ENCODE measurements around the gene FITM2.
"Not testable (repeated sequence)": the region's sequence is repeated elsewhere in the genome, so short reads cannot be mapped to it uniquely, and the experiment has no call there.

The FITM2 gene, protein sequence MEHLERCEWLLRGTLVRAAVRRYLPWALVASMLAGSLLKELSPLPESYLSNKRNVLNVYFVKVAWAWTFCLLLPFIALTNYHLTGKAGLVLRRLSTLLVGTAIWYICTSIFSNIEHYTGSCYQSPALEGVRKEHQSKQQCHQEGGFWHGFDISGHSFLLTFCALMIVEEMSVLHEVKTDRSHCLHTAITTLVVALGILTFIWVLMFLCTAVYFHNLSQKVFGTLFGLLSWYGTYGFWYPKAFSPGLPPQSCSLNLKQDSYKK

DNA sequence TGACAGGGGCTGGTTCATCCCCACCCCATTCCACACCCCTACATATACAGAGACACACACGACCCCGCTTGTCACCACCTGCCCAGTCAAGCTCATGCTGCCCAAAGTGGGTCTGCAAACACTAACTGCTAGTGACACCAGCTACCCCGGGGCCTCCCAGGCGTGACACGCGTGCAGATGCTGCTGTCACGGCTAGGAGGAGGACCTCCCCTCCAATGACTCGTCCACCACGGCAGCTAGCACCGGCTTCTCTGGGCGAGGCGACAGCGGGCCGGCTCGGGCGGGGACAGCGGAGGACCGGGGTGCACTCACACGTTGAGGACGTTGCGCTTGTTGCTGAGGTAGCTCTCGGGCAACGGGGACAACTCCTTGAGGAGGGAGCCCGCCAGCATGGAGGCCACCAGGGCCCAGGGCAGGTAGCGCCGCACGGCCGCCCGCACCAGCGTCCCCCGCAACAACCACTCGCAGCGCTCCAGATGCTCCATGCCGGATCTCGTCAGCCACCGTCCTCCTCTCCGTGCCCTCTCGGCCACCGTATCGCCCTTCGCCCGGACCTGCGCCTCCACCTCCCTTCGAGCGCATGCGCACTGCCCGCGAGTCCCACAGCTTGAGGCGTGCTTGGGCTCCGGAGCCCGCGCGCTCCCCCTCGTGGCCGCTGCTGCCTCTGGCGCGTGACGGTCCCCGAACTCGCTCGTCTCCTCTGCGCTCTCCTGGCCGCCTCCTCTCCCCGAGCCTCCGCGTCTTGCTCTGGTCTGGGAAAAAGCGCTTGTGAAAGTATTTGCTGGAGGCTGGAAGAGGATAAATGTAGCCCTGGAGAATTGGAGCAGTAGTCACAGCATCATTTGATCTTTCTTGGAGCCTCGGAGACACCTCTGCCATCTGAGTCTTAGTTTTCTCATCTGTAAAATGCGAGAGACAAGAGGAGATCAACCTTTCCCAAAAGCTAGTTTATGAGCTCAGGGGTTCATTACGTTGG, at the start of gene FITM2:
Gene FITM2, minus strand, starts transcription at position 539 of the 976 bp plus-strand sequence. Its CDS starts 54 bp downstream, at position 485.
- DNase-seq (ENCODE audit: low read depth in 2 of 2), result peak; percentile 93 to 97

DNA sequence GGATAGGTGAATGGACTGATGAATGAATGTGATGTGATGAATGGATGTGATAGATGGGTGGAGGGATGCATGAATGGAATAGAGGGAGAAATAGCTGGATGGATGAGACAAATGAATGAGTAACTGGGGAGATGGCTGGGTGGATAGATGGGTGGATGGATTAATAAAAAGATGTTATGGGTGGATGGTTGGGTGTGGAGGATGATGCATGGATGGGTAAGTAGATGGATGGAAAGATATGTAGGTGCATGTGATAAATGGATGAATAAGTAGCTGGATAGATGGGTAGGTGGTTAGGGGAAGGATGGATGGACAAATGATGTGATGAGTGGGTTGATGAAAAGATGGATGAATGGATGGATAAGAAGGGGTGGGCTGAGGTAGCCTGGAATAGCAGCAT, 49.2 kb upstream of the FITM2 start:
- no peak for DNase-seq (ENCODE audit: low read depth in 2 of 2)

DNA sequence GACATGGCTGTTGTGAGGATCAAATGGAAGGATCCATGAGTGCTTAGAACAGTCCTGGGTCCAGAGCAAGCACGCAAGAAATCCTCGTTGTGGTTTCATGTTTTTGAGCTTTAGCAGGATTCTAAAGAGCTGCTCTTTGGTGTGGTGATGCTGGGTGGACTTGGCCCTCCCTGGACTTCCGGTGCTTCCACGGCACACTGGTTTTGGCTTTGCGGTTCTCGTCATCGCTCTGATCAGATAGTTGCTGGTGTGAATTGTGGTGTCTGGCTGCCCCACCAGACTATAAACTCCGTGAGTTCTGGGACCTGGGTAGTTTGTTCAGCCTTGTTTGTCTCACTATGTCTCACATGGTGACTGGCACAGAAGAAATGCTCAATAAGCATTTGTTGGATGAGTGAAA, 47.8 kb upstream of the FITM2 start:
- no peak for DNase-seq (ENCODE audit: low read depth in 2 of 2)

DNA sequence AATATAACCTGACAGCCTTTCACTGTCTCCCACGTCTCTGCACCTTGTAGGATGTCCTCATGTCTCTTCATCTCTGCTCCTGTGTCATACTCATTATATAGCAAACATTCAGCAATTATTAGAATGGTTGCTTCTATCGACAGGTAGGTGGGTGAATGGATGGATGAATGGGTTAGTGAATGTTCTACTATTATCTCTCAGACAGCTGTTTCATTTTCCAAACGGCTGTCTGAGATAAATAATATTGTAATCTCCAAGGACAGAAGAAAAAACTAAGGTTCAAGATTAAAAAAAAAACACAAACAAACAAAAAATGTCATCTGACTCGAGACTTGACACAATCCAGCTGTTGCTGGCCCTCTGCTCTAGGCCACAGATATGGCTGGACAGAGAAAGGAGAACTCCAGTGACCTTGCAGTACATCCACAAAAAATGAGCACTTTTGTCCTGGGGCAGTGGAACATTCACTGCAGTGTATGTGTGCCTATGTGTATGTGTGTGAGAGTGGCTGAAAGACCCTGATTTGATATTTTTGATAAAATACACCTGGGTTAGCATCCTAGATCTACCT, 46.6 kb upstream of the FITM2 start:
- DNase-seq (ENCODE audit: low read depth in 2 of 2), result no peak

DNA sequence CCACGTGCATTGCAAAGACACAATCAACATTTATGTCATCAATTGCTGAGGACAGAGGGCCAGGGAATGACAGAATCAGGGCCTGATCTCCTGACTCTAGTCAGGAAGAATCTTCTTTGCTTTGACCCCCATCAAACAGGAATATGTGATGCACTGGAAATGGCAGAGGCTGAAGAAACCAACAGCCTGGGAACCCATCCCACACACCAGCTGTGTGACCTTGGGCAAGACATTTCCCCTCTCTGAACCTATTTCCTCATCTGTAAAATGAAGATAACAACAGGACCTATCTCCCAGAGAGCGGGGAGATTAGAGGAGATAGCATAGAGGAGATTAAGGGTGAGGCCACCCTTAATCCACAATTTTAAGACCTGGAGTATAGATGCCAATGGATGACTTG, 46.0 kb upstream of the FITM2 start:
- DNase-seq (ENCODE audit: low read depth in 2 of 2), result no peak

DNA sequence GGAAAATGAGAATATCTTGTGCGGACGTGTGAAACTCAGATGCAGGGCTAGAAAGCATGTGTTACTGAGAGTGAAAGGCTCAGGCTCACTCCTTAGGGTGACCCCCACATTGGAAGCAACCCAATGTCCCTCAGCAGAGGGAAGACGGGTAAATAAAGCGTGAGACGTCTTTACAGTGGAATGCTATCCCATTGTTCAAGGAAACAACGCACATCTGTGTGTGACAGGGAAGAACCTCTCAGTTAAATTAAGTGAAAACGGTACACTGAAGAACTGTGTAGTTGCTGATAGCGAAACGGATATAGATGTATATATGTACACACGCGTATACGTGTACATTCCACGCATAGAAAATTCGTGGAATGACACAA, 45.3 kb upstream of the FITM2 start:
- no peak for DNase-seq (ENCODE audit: low read depth in 2 of 2)

DNA sequence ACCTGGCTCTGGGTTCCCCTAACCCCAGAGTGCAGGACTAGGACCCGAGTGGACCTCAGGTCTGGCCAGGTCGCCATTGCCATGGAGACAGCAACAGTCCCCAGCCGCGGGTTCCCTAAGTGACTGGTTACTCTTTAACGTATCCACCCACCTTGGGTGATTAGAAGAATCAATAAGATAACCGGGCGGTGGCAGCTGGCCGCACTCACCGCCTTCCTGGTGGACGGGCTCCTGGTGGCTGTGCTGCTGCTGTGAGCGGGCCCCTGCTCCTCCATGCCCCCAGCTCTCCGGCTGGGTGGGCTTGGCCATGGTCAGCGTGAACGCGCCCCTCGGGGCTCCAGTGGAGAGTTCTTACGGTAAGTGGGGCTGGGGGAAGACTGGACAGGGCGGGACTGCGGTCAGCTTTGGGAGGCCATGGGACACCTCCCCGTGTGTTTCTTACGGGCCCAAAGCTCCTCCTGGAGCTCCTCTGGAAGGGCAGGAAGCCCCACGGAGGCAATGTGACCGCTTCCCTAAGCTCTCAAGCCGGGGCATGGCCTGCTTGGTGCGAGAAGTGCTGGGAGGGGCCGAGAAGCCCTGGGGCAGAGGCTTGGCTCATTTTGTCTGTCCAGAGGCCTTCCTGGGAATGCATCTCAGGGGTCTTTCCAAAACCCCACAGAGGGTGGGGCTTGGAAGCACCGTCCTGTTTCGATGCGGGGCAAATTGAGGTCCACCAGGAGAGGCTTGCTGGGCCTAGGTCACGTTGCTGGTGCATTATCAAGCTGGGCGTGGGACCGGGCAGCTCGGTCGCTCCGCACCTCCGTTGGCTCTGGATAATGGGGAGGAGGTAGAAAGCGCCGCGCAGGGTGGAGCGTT, 44.7 kb upstream of the FITM2 start, which contains the start of gene HNF4A:
Gene HNF4A, plus strand, starts transcription at position 202 of the 855 bp plus-strand sequence. Its CDS starts 106 bp downstream, at position 308.
- no peak for DNase-seq (ENCODE audit: low read depth in 2 of 2)

DNA sequence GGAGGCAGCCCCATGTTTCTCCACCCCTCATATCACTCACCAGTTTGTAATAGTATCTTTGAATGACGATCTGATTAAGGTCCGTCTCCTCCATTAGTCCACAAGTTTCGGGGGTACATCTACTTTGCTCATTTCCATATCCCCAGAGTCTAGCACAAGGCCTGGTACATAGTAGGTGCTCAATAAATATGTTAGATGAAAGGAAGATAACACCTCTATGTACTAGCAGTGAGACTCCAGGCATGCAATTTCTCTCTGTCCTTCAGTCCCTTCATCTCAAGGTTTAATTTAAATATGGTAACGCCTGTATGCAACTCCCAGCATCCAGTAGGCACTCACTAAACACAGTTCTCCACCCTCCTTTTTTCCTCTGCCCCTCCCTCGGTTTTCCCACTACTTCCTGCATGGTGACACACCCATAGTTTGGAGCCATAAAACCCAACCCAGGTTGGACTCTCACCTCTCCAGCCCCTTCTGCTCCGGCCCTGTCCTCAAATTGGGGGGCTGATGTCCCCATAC, 44.0 kb upstream of the FITM2 start:
- DNase-seq (ENCODE audit: low read depth in 2 of 2), result no peak

DNA sequence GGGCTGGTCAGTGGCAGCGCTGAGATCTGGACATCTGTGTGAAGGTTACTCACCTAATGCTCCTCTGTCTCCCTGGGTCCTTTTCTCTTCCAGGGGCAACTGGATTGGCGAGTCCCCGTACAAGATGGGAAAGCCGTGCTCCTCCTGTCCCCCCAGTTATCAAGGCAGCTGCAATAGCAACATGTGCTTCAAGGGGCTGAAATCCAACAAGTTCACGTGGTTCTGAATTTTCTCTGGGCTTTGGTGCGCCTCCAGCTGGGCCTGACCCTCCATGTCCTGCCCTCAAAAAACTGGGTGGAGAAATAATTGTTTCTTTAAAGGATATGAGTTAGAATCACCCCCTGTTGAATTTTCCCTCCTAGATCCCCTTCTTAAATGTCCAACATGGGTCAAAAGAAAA, 39.6 kb upstream of the FITM2 start:
- no peak for DNase-seq (ENCODE audit: low read depth in 2 of 2)

DNA sequence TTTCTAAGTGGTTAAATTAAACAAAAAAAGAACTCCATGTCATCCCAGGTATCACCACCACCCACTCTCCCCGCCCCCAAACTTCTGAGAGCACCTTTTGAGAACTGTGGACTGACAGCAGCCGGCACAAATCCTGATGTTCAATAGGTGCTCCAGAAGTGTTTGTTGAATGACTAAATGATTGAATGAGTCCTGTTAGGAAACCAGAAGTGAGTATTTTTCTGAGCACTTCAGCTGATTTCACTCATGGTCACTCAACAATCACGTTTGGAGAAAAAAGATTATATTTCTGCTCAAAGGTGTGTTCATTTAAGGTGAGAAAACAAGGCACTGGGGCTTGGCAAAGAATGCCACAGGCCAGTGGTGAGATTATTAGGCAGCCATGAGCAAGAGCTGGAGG, 38.3 kb upstream of the FITM2 start:
- DNase-seq (ENCODE audit: low read depth in 2 of 2), result no peak

DNA sequence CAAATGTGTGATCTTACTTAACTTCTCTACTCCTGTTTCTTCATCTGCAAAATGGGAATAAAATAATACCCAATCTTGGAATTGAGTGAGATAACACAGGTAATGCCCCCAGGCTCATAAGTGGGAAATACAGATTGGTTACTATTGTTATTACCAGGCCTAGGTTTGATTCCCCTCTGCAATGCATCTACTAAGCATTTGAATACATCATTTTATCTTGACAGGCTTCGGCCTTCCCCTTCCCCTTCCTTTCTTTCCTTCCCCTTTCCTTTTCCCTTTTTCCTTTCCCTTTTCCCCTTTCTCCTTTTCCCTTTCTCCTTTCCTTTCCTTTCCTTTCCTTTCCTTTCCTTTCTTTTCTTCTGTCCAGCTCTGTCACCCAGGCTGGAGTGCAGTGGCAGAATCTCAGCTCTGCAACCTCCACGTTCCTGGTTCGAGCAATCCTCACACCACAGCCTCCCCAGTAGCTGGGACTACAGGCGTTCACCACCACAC, 37.2 kb upstream of the FITM2 start:
- no peak for DNase-seq (ENCODE audit: low read depth in 2 of 2)

DNA sequence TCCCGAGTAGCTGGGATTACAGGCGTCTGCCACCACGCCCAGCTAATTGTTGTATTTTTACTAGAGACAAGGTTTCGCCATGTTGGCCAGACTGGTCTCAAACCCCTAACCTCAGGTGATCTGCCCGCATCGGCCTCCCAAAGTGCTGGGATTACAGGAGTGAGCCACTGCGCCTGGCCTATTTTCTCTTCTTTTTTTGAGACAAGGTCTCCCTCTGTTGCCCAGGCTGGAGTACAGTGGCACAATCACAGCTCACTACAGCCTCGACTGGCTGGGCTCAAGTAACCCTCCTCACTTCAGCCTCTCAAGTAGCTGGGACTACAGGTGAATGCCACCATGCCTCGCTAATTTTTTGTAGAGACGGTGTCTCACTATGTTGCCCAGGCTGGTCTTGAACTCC, 34.9 kb upstream of the FITM2 start:
- not testable (repeated sequence) for DNase-seq (ENCODE audit: low read depth in 2 of 2)

DNA sequence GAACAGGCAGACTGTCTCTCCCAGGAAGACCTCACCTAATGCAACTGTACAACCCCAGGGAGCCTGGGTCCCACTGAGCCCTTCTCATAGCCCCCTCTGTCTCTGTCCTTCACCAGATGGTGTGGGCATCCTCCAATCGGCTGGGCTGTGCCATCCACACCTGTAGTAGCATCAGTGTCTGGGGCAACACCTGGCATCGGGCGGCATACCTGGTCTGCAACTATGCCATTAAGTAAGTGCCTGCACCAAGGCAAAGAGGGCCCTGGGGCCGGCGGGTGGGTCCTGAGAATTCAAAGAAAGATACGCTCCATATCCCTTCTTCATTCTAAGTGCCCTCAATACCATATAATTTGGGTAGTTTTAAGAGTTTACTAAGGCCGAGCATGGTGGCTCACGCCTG, 34.1 kb upstream of the FITM2 start:
- DNase-seq (ENCODE audit: low read depth in 2 of 2), result no peak

DNA sequence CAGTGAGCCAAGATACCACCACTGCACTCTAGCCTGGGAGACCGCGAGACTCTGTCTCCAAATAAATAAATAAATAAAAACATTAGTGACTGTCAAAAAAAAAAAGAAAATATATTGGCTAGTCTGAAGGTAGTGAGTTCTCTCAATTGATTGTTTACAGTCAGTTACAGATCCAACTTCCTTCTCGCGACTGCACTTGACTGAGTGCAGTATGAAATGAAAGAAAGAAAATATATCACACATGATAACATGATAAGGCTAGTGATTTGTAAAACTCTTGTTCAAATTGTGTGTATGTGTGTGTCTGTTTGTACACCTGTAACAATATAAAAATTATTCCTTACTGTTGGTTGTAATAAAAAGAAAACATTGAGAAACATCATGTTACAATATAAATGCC, 33.7 kb upstream of the FITM2 start:
- DNase-seq (ENCODE audit: low read depth in 2 of 2), result no peak

DNA sequence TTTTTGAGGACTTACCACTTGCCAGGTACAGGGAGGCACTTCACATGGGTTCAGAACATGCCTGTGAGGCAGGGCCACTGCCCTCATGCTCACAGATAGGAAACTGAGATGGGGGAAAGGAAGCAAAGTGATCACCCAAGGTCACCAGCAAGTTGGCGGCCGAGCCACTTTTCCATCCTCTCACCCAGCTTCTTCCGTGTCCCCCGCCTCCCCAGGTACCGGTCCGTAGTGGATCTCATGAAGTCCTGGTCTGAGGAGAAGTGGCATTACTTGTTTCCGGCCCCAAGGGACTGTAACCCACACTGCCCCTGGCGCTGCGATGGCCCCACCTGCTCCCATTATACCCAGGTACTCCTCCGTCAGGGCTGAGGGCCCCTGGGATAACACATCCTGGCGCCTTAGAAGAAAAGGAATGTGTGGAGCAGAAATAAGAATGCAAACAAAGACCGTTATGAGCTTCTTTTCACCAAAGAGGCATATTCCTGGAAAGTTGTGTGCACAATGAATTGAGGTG, 32.2 kb upstream of the FITM2 start:
- no peak for DNase-seq (ENCODE audit: low read depth in 2 of 2)

DNA sequence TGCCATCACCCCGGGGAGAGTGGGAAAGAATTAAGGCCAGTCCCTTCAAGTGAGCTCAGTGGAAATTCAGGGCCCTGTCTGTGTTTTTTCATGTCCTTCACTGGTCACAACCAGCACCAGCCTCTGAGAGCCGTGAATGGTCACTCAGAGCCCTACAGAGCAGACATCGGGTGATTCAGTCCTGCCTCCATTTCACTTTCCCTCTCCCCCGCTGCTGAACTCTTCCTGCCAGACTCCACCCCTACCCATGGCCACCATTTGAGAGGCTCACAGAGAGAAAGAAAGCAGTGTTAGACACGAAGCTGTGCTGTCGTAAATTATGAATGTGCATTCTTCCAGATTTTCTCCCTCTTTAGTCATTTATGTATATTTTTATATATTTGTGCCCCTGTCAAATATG, 31.2 kb upstream of the FITM2 start:
- DNase-seq (ENCODE audit: low read depth in 2 of 2), result no peak

DNA sequence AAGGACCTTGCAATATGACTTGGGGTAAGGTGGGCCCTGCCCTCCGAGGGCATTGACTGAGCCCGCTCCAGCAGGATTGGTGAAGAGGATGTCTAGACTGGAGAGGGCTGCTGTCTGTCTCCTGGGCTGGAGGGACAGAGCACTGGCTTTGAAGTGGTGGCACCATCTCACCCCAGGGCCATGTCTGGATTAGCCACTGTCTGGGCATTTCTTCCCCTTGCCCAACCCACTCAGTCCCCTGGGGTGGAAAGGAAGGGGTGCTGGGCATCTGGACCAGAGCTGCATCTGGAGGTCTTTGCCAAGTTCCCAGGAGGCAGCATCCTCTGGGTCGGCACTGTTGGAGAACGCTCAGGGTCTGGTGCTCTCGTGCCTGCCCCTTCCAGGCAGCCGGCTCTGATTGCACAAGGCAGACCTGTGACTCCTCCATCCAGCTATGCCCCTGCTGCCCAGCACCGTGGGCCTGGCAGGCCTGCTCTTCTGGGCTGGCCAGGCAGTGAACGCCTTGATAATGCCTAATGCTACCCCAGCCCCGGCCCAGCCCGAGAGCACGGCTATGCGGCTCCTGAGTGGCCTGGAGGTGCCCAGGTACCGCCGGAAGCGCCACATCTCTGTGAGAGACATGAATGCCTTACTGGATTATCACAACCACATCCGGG, 25.9 kb upstream of the FITM2 start, which contains the start of gene R3HDML:
Gene R3HDML, plus strand, starts transcription at position 319 of the 656 bp plus-strand sequence. Its CDS starts 115 bp downstream, at position 434.
- no peak for DNase-seq (ENCODE audit: low read depth in 2 of 2)

DNA sequence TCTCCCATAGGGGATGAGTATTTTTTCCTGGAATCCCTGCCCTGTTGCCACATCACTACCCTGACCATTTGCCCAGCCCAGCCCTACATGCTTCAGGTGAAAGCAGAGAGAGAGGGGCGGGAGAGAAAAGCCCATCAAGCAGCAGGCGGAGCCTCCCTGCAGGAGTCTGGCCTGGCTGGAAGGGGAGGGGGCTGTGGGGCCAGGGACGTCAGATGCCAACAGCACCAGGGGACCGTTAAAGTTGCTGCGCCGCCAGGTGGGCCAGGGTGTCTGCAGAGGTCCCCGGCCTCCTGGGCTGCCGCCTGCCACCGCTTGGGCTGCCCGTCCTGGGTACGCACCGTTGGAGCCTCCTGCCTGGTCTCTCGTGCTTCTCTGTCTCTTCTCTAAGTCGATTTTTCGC, 25.1 kb upstream of the FITM2 start:
- DNase-seq (ENCODE audit: low read depth in 2 of 2), result no peak

DNA sequence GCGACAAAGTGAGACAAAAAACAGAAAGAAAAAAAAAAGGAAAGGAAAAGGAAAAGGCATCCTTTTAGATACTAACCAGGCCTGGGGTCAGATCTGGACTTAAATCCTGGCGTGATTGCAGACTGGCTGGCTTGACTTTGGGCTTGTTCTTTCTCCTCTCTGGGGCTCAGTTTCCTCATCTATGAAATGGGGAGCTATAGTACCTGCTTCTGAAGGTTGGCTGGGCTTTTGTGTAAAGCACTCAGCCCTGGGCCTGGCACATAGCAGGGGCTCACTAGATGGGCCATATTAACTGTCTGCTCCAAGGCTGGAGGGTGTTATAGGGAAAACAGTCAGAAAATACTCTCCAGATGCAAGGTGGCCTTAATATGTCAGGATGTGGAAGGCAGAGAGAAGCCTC, 24.7 kb upstream of the FITM2 start:
- no peak for DNase-seq (ENCODE audit: low read depth in 2 of 2)

DNA sequence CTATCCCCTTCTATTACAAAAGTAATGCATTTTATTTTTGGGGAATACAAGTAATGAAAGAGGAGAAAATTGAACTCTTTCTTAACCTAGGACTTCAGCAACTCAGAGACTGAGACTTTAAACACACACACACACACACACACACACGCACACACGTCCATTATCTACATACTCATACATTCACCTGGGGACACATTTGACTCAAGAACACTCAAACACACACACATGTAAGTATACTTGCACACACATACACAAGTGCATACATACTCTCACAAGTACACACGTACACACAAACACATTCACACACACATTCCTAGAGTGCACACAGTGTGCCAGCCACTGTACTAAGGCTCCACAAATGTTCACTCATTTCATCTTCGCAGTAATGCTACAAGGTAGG, 23.7 kb upstream of the FITM2 start:
- no peak for DNase-seq (ENCODE audit: low read depth in 2 of 2)
